Hepatocyte (in vitro differentiated cells): ENCODE measurements around the gene FMNL1. TPM values are rescaled to one million over a fixed set of nuclear protein-coding genes. Genes with fewer than 3 reads are reported as not detected.

Experiments
- DNase-seq: peaks from one replicate; pipeline ENCODE4 v3.0.0-alpha.2; 2016; ENCODE audit warnings: low spot score
- H2AFZ ChIP-seq: fragments of 200-600 bp; sonication (generic); 2 replicates; pipeline ENCODE4 v1.6.0; 2016; ENCODE audit warnings: antibody characterized with exemption, mild to moderate bottlenecking
- H3K27ac ChIP-seq: fragments of 200-600 bp; sonication (generic); 2 replicates; pipeline ENCODE4 v1.5.1; 2016; ENCODE audit warnings: mild to moderate bottlenecking
- H3K27me3 ChIP-seq: fragments of 200-600 bp; sonication (generic); 2 replicates; pipeline ENCODE4 v1.6.1; 2016
- H3K36me3 ChIP-seq: fragments of 200-600 bp; sonication (generic); replicated peaks from 2 replicates; pipeline ENCODE4 v1.5.1; 2016; ENCODE audit warnings: low read depth; ENCODE audit not compliant: insufficient read depth
- H3K4me1 ChIP-seq: fragments of 200-600 bp; sonication (generic); 2 replicates; pipeline ENCODE4 v1.5.1; 2016; ENCODE audit warnings: mild to moderate bottlenecking, moderate library complexity; ENCODE audit not compliant: insufficient read depth
- H3K4me2 ChIP-seq: fragments of 200-600 bp; sonication (generic); 2 replicates; pipeline ENCODE4 v1.6.0; 2016
- H3K4me3 ChIP-seq: fragments of 200-600 bp; sonication (generic); 2 replicates; pipeline ENCODE4 v1.5.1; 2016; ENCODE audit warnings: mild to moderate bottlenecking
- H3K79me2 ChIP-seq: fragments of 200-600 bp; sonication (generic); 2 replicates; pipeline ENCODE4 v1.6.0; 2017; ENCODE audit warnings: mild to moderate bottlenecking
- H3K9me2 ChIP-seq: fragments of 200-600 bp; sonication (generic); replicated peaks from 2 replicates; pipeline ENCODE4 v1.6.0; 2017; ENCODE audit warnings: mild to moderate bottlenecking; ENCODE audit not compliant: insufficient read depth
- H3K9me3 ChIP-seq: fragments of 200-600 bp; sonication (generic); 2 replicates; pipeline ENCODE4 v1.5.1; 2016; ENCODE audit warnings: low read depth, mild to moderate bottlenecking
- H4K20me1 ChIP-seq: fragments of 200-600 bp; sonication (generic); 2 replicates; pipeline ENCODE4 v1.6.0; 2016; ENCODE audit warnings: mild to moderate bottlenecking; ENCODE audit not compliant: insufficient read depth, poor library complexity, severe bottlenecking
- EZH2 ChIP-seq: fragments of 200-600 bp; sonication (generic); IDR thresholded peaks from 2 replicates; pipeline ENCODE4 v1.6.1; 2016; ENCODE audit warnings: antibody characterized with exemption, mild to moderate bottlenecking, borderline replicate concordance
- EZH2phosphoT487 ChIP-seq: fragments of 200-600 bp; sonication (generic); IDR thresholded peaks from one replicate; pipeline ENCODE4 v1.6.1; 2018; ENCODE audit warnings: antibody characterized with exemption, mild to moderate bottlenecking, low read depth, moderate library complexity; ENCODE audit not compliant: unreplicated experiment, severe bottlenecking
- WGBS: methylation state at CpG from one replicate; pipeline ENCODE4 v1.1.6; 2016; ENCODE audit warnings: low lambda C conversion rate; ENCODE audit errors: missing lambda C conversion rate; 5-methylcytosine and 5-hydroxymethylcytosine counted together
- polyA plus RNA-seq: library from polyadenylated mRNA; unstranded; fragments of >200 nt; fragmentation: Nextera tagmentation; extraction: Ambion mirVana; gene quantifications from 2 replicates; pipeline ENCODE4 v1.2.1, GENCODE V29; 2016
- total RNA-seq: library from RNA; depleted of rRNA; stranded (reverse); fragments of >200 nt; gene quantifications from 2 replicates; pipeline ENCODE4 v1.2.3, GENCODE V29; 2014
- TF ChIP-seq, protein P1 (sequence below): fragments of 200-600 bp; sonication (generic); IDR thresholded peaks from 2 replicates; pipeline ENCODE4 v1.5.1; 2016; ENCODE audit warnings: antibody characterized with exemption, mild to moderate bottlenecking; ENCODE audit not compliant: poor library complexity

FMNL1 gene
- total and polyA plus RNA-seq, 2 experiments from 2014 or later = 0.30 to 1.2 TPM

DNA sequence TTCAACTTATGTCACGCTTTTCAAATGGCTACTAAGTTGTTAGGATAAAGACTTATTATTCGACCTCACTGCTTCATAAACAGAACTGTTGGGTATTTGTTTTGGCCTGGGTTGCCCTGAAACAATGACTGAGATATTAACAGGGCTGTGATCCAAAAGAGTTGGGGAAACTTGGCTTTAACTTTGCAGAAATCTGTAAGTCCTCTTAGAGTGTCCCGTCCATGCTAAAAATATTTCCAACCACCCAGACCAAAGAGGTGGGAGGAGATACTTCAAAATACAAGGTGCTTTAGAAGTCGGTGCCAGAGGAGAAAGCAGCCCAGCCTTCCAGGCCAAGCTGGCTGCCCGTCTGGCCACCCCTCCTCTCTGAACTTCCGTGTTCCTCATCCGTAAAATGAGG is 56.3 kb downstream of the FMNL1 start:
- peaks cover 5% of the 10 kb centered on the region for H3K4me1 ChIP-seq
- DNase-seq = no peak
- H3K4me2 ChIP-seq = no peak overlapping the region

GRCh38 chr17:45279898-45280297 is 58.2 kb downstream of the FMNL1 start:
- no peaks in the 10 kb centered on the region for H3K27me3 ChIP-seq
- no peaks in the 10 kb centered on the region for H3K36me3 ChIP-seq
- H3K9me2 ChIP-seq = no peaks in the 10 kb centered on the region
- 75% methylated on average over 3 of the region's 3 CpGs for WGBS
- no peak for DNase-seq
- no peak overlapping the region for H2AFZ ChIP-seq
- no peaks in the 10 kb centered on the region for H4K20me1 ChIP-seq
- H3K79me2 ChIP-seq = no peaks in the 10 kb centered on the region
- H3K27ac ChIP-seq = no peak overlapping the region
- TF ChIP-seq EZH2 (no peak), EZH2phosphoT487 (no peak)
- TF ChIP-seq, protein P1, sequence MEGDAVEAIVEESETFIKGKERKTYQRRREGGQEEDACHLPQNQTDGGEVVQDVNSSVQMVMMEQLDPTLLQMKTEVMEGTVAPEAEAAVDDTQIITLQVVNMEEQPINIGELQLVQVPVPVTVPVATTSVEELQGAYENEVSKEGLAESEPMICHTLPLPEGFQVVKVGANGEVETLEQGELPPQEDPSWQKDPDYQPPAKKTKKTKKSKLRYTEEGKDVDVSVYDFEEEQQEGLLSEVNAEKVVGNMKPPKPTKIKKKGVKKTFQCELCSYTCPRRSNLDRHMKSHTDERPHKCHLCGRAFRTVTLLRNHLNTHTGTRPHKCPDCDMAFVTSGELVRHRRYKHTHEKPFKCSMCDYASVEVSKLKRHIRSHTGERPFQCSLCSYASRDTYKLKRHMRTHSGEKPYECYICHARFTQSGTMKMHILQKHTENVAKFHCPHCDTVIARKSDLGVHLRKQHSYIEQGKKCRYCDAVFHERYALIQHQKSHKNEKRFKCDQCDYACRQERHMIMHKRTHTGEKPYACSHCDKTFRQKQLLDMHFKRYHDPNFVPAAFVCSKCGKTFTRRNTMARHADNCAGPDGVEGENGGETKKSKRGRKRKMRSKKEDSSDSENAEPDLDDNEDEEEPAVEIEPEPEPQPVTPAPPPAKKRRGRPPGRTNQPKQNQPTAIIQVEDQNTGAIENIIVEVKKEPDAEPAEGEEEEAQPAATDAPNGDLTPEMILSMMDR = no peak
- no peak overlapping the region for H3K4me2 ChIP-seq
- H3K9me3 ChIP-seq = no peaks in the 10 kb centered on the region
- H3K4me1 ChIP-seq = peaks cover 5% of the 10 kb centered on the region
- H3K4me3 ChIP-seq = no peak overlapping the region

More for the DNA sequence above, 56.3 kb downstream of the FMNL1 start:
- WGBS = 86% methylated on average over 7 of the region's 7 CpGs
- H4K20me1 ChIP-seq = no peaks in the 10 kb centered on the region
- H3K9me2 ChIP-seq = no peaks in the 10 kb centered on the region
- no peaks in the 10 kb centered on the region for H3K36me3 ChIP-seq
- H3K27me3 ChIP-seq = no peaks in the 10 kb centered on the region
- H3K4me3 ChIP-seq = no peak overlapping the region
- H3K79me2 ChIP-seq = no peaks in the 10 kb centered on the region
- no peak overlapping the region for H3K27ac ChIP-seq
- H3K9me3 ChIP-seq = no peaks in the 10 kb centered on the region
- H2AFZ ChIP-seq = no peak overlapping the region
- TF ChIP-seq EZH2phosphoT487 (no peak), EZH2 (no peak)
- TF ChIP-seq, protein P1 = no peak

GRCh38 chr17:45282683-45283644 is 61.3 kb downstream of the FMNL1 start:
- Histone ChIP-seq H3K9me2 (no peaks in the 10 kb centered on the region), H3K27me3 (no peaks in the 10 kb centered on the region), H2AFZ (no peak overlapping the region), H3K36me3 (no peaks in the 10 kb centered on the region), H3K27ac (peak overlapping the region; percentile 37), H3K79me2 (no peaks in the 10 kb centered on the region), H3K4me1 (peaks cover 6% of the 10 kb centered on the region), H3K4me3 (no peak overlapping the region), H4K20me1 (no peaks in the 10 kb centered on the region), H3K4me2 (no peak overlapping the region), H3K9me3 (no peaks in the 10 kb centered on the region)
- WGBS = 85% methylated on average over 21 of the region's 21 CpGs
- no peak for TF ChIP-seq EZH2phosphoT487
- TF ChIP-seq, protein P1 = no peak
- TF ChIP-seq EZH2 = no peak
- DNase-seq = peak; percentile 58
